Dermis lymphatic vessel endothelial cell (primary cell): ENCODE measurements around the gene RAB3A. TPM values are rescaled to one million over a fixed set of nuclear protein-coding genes. Genes with fewer than 3 reads are reported as not detected.

Experiments
- total RNA-seq: library from RNA; depleted of rRNA; stranded (reverse); fragments of >200 nt; gene quantifications from 2 replicates; pipeline ENCODE4 v1.2.1, GENCODE V29; 2014

RAB3A gene
- total RNA-seq = 0.34 and 0.76 TPM in 2 replicates

GRCh38 chr19:18203863-18204393, at the start of gene RAB3A:
RAB3A (minus strand) TSS chr19:18204042; CDS start chr19:18202740, 1,302 bp downstream.

GRCh38 chr19:18225702-18226468, 22.0 kb upstream of the RAB3A start, which contains the start of gene PDE4C:
PDE4C (minus strand) TSS chr19:18226438; CDS start chr19:18226415, 23 bp downstream.

GRCh38 chr19:18192673-18193387, 11.0 kb downstream of the RAB3A start, which contains the start of gene MPV17L2:
MPV17L2 (plus strand) TSS chr19:18193218; CDS start chr19:18193282, 64 bp downstream.

GRCh38 chr19:18173572-18174288, 30.1 kb downstream of the RAB3A start, which contains the start of gene IFI30:
IFI30 (plus strand) TSS chr19:18173813; CDS start chr19:18173842, 29 bp downstream.

GRCh38 chr19:18152817-18153555, 50.9 kb downstream of the RAB3A start, which contains the start of gene PIK3R2:
PIK3R2 (plus strand) TSS chr19:18153163; CDS start chr19:18155880, 2,717 bp downstream.

Other genes starting within 250 kb of the RAB3A start
- gene KCNN1, start 236.9 kb downstream of the RAB3A start, total RNA-seq = 0.60 TPM in 1 of 2 replicates, not detected in the other
- gene ARRDC2, start 195.9 kb downstream of the RAB3A start, total RNA-seq = 98.5 and 111 TPM in 2 replicates
- 0.26 and 0.33 TPM in 2 replicates for gene IL12RB1, start 117.1 kb downstream of the RAB3A start, total RNA-seq
- 0.98 and 1.9 TPM in 2 replicates for gene MAST3, start 106.3 kb downstream of the RAB3A start, total RNA-seq
- gene PIK3R2, start 50.9 kb downstream of the RAB3A start, total RNA-seq = 2.1 and 2.5 TPM in 2 replicates
- gene IFI30, start 30.2 kb downstream of the RAB3A start, total RNA-seq = 4.5 and 9.5 TPM in 2 replicates
- gene MPV17L2, start 10.8 kb downstream of the RAB3A start, total RNA-seq = 4.7 and 6.3 TPM in 2 replicates
- 0.09 TPM in 1 of 2 replicates, not detected in the other for gene PDE4C, start 22.4 kb upstream of the RAB3A start, total RNA-seq
- 0.09 and 0.22 TPM in 2 replicates for gene IQCN, start 70.4 kb upstream of the RAB3A start, total RNA-seq
- gene JUND, start 77.6 kb upstream of the RAB3A start, total RNA-seq = 58.0 and 102 TPM in 2 replicates
- gene LSM4, start 119.0 kb upstream of the RAB3A start, total RNA-seq = 88.9 and 94.1 TPM in 2 replicates
- 19.6 and 21.7 TPM in 2 replicates for gene PGPEP1, start 136.6 kb upstream of the RAB3A start, total RNA-seq
- 50.7 and 51.2 TPM in 2 replicates for gene GDF15, start 182.1 kb upstream of the RAB3A start, total RNA-seq
- not detected in 2 replicates for gene LRRC25, start 193.6 kb upstream of the RAB3A start, total RNA-seq
- 32.9 and 36.8 TPM in 2 replicates for gene SSBP4, start 215.4 kb upstream of the RAB3A start, total RNA-seq
- gene ISYNA1, start 234.1 kb upstream of the RAB3A start, total RNA-seq = 45.5 and 46.1 TPM in 2 replicates